GM19023 (cell line): ENCODE data around the gene PCNT.

ENCODE experiments used
- ATAC-seq: cut with Tn5 transposase; IDR thresholded peaks from one replicate; pipeline ENCODE4 v1.9.1; 2021; ENCODE audit warnings: mild to moderate bottlenecking, moderate library complexity; ENCODE audit not compliant: unreplicated experiment

PCNT gene

GRCh38 chr21:46475296-46475695, 151.3 kb downstream of the PCNT start:
- ATAC-seq: no peak

DNA sequence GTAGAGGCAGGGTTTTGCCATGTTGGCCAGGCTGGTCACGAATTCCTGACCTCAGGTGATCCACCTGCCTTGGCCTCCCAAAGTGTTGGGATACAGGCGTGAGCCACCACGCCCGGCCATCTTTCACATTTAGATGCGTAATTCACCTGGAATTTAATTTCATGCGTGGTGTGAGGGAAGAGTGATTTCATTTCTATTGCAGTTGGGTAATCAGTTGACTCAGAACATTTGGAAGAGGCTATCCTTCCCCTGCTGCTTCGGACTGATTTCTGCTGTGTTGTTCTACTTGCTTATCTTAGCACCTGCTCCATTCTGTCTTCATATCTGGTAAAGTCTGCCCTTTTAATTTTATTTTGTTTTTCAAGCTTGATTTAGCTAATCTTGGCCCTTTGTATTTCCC, 153.8 kb downstream of the PCNT start:
- ATAC-seq: no peak

- no peak for ATAC-seq
These were observed 155.0 kb downstream of the PCNT start for GRCh38 chr21:46478910-46479309.

DNA sequence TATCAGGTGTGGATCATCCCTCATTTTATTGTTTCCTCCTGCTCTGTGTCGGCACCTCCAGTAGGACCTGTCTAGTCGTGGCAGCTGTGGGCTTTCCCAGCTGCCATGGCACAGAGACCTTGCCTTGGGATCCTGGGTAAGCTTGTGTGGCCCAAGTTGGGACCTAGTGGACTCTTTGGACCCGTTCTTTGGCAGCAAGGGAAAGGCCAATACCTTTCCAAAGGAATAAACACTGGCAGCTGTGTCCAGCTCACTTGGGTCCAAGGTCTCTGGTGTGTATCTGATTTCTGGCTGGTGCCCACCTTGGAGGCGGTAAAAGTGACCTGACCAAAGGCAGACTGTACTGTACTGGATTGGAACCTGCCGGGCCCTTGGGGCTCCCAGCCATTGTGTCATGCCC, 156.5 kb downstream of the PCNT start:
- no peak for ATAC-seq

DNA sequence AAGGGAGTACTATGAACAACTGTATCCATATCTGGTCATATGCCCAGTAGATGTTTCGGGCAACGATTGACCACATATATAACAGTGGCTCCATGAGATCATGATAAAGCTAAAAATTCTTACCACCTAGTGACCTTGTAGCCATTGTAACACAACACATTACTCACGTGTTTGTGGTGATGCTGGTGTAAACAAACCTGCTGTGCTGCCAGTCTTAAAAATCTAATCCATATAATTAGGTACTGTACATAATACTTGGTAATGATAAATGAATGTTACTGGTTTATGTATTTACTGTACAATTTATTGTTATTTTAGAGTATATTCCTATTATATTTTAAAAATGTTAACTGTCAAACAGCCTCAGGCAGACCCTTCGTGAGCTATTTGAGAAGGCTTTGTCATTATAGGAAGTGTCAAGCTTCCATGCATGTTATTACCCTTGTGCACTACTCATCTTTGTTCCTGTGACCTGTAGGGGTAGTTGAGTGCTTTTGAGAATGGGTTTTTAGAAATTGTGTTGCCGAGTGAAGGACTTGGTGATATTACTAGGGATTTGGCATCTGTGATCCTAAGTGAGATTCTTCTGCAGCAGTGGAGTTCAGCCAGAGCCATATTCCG, 158.4 kb downstream of the PCNT start:
- ATAC-seq: no peak

GRCh38 chr21:46482846-46483231, 158.9 kb downstream of the PCNT start:
- ATAC-seq: no peak

- ATAC-seq: no peak
These were observed 159.6 kb downstream of the PCNT start for GRCh38 chr21:46483300-46484295.

DNA sequence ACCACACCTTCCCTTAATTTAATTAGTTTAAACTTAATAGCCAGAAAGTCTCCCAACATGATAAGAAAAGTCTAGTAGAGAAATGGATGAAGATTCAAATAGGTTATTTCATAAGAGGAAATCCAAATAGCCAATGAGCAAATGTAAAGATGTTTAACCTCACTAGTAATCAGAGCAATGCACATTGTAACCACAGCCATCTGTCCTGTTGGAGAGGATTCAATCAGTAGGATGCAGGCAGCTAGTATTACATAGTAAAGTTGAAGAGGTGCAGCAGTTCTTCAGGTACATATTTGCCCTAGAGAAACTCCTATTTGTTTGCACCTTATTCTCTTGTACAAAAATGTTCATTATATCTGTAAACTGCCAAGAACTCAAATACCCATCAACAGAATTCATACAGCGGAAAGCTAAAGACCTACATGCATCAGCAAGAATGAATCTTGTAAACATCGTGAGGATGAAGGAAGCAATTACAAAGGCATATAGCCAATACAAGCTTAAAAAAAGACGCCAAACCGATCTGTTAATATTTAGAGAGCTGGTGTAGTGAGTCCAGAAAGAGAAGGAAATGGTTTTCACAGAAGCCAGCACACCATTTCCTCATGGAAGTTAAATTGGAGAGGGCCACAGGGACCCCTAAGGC, 162.6 kb downstream of the PCNT start:
- ATAC-seq: no peak

DNA sequence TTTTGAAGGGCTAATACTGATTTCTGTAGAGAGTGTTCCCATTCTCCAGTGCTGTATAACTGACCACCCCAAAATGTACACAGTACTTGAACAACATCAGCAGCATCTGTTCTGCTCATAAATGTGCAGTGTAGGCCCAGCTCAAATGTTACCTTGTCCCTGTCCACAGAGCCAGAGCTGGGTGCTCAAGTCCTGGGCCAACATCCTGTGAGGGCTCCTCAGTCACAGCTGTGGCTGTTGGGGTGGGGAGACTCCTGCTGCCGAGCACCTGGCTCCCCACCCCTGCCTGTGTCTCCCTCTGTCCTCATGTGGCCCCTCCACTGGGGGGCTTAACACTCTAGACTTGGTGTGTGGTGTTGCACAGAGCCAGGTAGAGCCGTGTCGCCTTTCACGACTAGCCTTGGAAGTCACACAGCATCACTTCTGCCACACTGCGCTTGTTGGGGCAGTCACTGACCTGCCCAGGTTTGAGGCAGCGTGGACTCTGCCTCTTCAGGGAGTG, 165.3 kb downstream of the PCNT start:
- ATAC-seq: no peak

GRCh38 chr21:46489800-46490199, 165.8 kb downstream of the PCNT start:
- no peak for ATAC-seq

GRCh38 chr21:46491553-46491952, 167.6 kb downstream of the PCNT start:
- ATAC-seq: no peak

GRCh38 chr21:46492851-46493250, 168.9 kb downstream of the PCNT start:
- ATAC-seq: no peak

- no peak for ATAC-seq
These were observed 169.9 kb downstream of the PCNT start for GRCh38 chr21:46493828-46494227.
